Measurements from ENCODE around the gene CPNE5. TPM values are rescaled to one million over a fixed set of nuclear protein-coding genes. Genes with fewer than 3 reads are reported as not detected.

CPNE5 gene
- total and polyA plus RNA-seq, 4 donors = 0.93 to 5.2 (median 3.8) TPM

- H3K9ac ChIP-seq (ENCODE audit: insufficient read depth in 1 of 2, low read length in 2 of 2) = no peak overlapping the region
- no peaks in the 10 kb centered on the region for H3K36me3 ChIP-seq (ENCODE audit: control insufficient read depth in 4 of 4, insufficient read depth in 4 of 4, low read length in 4 of 4)
- no peak overlapping the region for H3K27ac ChIP-seq (ENCODE audit: low read depth in 1 of 2, low read length in 1 of 2)
- H3K4me3 ChIP-seq = no peak overlapping the region
- no peak for ATAC-seq (ENCODE audit: insufficient read depth, low FRiP score)
- H3K4me1 ChIP-seq (ENCODE audit: control insufficient read depth in 5 of 5, insufficient read depth in 5 of 5, low read length in 5 of 5) = no peaks in the 10 kb centered on the region
- TF ChIP-seq CTCF (IDR thresholded peaks at IDR 0.05; ENCODE audit: control extremely low read depth, extremely low read depth) = no peak
- DNase-seq = no peak
- peaks cover 0 to 14% (median 3%) of the 10 kb centered on the region in 4 donors for H3K9me3 ChIP-seq (ENCODE audit: control insufficient read depth in 4 of 4, insufficient read depth in 3 of 4, low read length in 3 of 4)
- no peaks in the 10 kb centered on the region for H3K27me3 ChIP-seq (ENCODE audit: control insufficient read depth in 3 of 3, insufficient read depth in 3 of 3, low read length in 2 of 3)
- WGBS, 2 donors = 0 to 33% methylated on average over 1 of the region's 1 CpG
Measured at GRCh38 chr6:36751833-36752186, 87.4 kb downstream of the CPNE5 start.

- ATAC-seq (ENCODE audit: insufficient read depth, low FRiP score) = no peak
- TF ChIP-seq CTCF (IDR thresholded peaks at IDR 0.05; ENCODE audit: control extremely low read depth, extremely low read depth) = no peak
- Histone ChIP-seq H3K9me3 (ENCODE audit: control insufficient read depth in 4 of 4, insufficient read depth in 3 of 4, low read length in 3 of 4) (peaks cover 0 to 14% (median 3%) of the 10 kb centered on the region in 4 donors), H3K4me1 (ENCODE audit: control insufficient read depth in 5 of 5, insufficient read depth in 5 of 5, low read length in 5 of 5) (no peaks in the 10 kb centered on the region), H3K27ac (ENCODE audit: low read depth in 1 of 2, low read length in 1 of 2) (no peak overlapping the region), H3K36me3 (ENCODE audit: control insufficient read depth in 4 of 4, insufficient read depth in 4 of 4, low read length in 4 of 4) (no peaks in the 10 kb centered on the region), H3K4me3 (no peak overlapping the region), H3K9ac (ENCODE audit: insufficient read depth in 1 of 2, low read length in 2 of 2) (no peak overlapping the region), H3K27me3 (ENCODE audit: control insufficient read depth in 3 of 3, insufficient read depth in 3 of 3, low read length in 2 of 3) (no peaks in the 10 kb centered on the region)
- no peak for DNase-seq
- 93 to 95% methylated on average over 3 of the region's 3 CpGs for WGBS, 2 donors
Measured at GRCh38 chr6:36751091-36751490, 88.2 kb downstream of the CPNE5 start.

- DNase-seq = no peak
- no peaks in the 10 kb centered on the region for H3K27me3 ChIP-seq (ENCODE audit: control insufficient read depth in 3 of 3, insufficient read depth in 3 of 3, low read length in 2 of 3)
- 73 to 90% methylated on average over 5 of the region's 5 CpGs for WGBS, 2 donors
- peaks cover 0 to 14% (median 3%) of the 10 kb centered on the region in 4 donors for H3K9me3 ChIP-seq (ENCODE audit: control insufficient read depth in 4 of 4, insufficient read depth in 3 of 4, low read length in 3 of 4)
- H3K4me1 ChIP-seq (ENCODE audit: control insufficient read depth in 5 of 5, insufficient read depth in 5 of 5, low read length in 5 of 5) = no peaks in the 10 kb centered on the region
- H3K9ac ChIP-seq (ENCODE audit: insufficient read depth in 1 of 2, low read length in 2 of 2) = no peak overlapping the region
- no peaks in the 10 kb centered on the region for H3K36me3 ChIP-seq (ENCODE audit: control insufficient read depth in 4 of 4, insufficient read depth in 4 of 4, low read length in 4 of 4)
- H3K27ac ChIP-seq (ENCODE audit: low read depth in 1 of 2, low read length in 1 of 2) = no peak overlapping the region
- no peak for TF ChIP-seq CTCF (IDR thresholded peaks at IDR 0.05; ENCODE audit: control extremely low read depth, extremely low read depth)
- ATAC-seq (ENCODE audit: insufficient read depth, low FRiP score) = no peak
- H3K4me3 ChIP-seq = no peak overlapping the region
Measured at GRCh38 chr6:36749829-36750489, 89.3 kb downstream of the CPNE5 start.

- Histone ChIP-seq H3K9me3 (ENCODE audit: control insufficient read depth in 4 of 4, insufficient read depth in 3 of 4, low read length in 3 of 4) (peaks cover 0 to 14% (median 3%) of the 10 kb centered on the region in 4 donors), H3K27me3 (ENCODE audit: control insufficient read depth in 3 of 3, insufficient read depth in 3 of 3, low read length in 2 of 3) (no peaks in the 10 kb centered on the region), H3K36me3 (ENCODE audit: control insufficient read depth in 4 of 4, insufficient read depth in 4 of 4, low read length in 4 of 4) (no peaks in the 10 kb centered on the region), H3K9ac (ENCODE audit: insufficient read depth in 1 of 2, low read length in 2 of 2) (no peak overlapping the region), H3K27ac (ENCODE audit: low read depth in 1 of 2, low read length in 1 of 2) (no peak overlapping the region), H3K4me3 (no peak overlapping the region), H3K4me1 (ENCODE audit: control insufficient read depth in 5 of 5, insufficient read depth in 5 of 5, low read length in 5 of 5) (peaks cover 0 to 5% (median 0%) of the 10 kb centered on the region in 5 donors)
- TF ChIP-seq CTCF (IDR thresholded peaks at IDR 0.05; ENCODE audit: control extremely low read depth, extremely low read depth) = no peak
- WGBS, 2 donors = 83 to 93% methylated on average over 14 of the region's 14 CpGs
- DNase-seq = no peak
- no peak for ATAC-seq (ENCODE audit: insufficient read depth, low FRiP score)
Measured at GRCh38 chr6:36746251-36746650, 93.0 kb downstream of the CPNE5 start.

All from lung (tissue), 12 donors.